HG03108 (cell line): Measurements from ENCODE around the gene CDC6.
A peak's percentile ranks its signal among the peaks of the same experiment; 100 is the strongest.

ENCODE experiments used
- ATAC-seq: cut with Tn5 transposase; IDR thresholded peaks from one replicate; pipeline ENCODE4 v1.9.1; 2021; ENCODE audit warnings: moderate library complexity; ENCODE audit not compliant: unreplicated experiment

Gene CDC6

GRCh38 chr17:40322358-40323315 is 35.0 kb downstream of the CDC6 start:
- peak; percentile 29 for ATAC-seq

- no peak for ATAC-seq
These were observed 36.0 kb downstream of the CDC6 start for GRCh38 chr17:40323391-40324381.

GRCh38 chr17:40325156-40326013 is 37.7 kb downstream of the CDC6 start:
- no peak for ATAC-seq

DNA sequence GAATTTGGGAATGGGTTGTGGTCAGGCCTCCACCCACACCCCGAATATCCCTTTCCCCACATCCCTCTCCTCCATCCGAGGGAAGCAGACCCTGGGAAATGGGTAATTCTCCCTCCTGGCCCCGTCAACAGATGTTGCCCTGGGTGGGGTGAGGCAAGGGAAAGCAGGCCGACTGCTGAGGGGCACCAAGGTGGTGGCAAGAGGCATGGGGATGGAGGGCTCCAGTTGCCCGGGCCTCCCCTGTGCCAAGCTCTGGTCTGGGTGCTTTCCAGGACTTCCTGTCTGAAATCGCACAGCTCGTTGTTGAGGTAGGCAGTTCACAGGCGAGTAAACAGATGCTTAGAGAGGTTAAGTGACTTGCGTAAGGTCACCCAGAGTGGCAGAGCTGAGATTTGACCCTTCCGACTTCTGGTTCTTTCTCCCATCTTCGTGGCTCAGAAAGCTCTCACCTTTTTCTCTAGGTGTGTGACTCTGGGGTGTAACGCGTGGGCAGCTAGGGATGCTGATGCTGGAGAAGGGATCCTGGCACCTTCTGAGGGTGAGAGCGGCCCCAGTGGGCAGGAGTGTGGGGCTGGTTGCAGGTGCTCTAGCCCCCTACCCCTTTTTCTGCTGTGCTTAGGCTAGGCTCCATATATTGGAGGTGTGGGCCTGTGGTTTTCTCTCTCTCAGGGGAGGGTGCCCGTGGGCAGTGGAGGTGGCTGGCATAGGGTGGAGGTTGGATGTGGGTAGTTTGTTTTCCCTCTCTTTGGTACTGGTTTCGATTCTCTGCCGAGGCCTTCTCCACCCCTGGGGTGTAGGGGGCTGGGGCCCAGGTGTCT is 38.5 kb downstream of the CDC6 start:
- no peak for ATAC-seq

DNA sequence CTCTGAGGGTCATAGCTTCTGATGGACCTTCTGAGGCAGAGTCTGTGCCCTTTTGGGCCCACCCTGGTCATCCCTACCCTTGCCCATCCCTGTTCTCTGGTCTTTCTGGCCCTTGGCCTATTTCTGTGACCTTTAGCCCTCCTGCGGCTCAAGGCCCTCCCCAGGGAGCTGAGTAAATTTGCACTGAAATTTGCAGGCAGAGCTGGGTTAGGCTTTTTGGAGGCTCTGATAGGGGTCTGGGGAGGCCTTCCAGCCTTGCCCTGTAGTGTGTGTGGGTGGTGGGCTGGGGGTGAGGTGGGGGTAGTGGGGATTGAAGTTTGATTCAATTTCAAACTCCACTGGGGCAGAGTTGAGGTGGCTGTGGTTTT is 39.1 kb downstream of the CDC6 start:
- no peak for ATAC-seq

- ATAC-seq, result no peak
These were observed 39.6 kb downstream of the CDC6 start for GRCh38 chr17:40327244-40327729.

DNA sequence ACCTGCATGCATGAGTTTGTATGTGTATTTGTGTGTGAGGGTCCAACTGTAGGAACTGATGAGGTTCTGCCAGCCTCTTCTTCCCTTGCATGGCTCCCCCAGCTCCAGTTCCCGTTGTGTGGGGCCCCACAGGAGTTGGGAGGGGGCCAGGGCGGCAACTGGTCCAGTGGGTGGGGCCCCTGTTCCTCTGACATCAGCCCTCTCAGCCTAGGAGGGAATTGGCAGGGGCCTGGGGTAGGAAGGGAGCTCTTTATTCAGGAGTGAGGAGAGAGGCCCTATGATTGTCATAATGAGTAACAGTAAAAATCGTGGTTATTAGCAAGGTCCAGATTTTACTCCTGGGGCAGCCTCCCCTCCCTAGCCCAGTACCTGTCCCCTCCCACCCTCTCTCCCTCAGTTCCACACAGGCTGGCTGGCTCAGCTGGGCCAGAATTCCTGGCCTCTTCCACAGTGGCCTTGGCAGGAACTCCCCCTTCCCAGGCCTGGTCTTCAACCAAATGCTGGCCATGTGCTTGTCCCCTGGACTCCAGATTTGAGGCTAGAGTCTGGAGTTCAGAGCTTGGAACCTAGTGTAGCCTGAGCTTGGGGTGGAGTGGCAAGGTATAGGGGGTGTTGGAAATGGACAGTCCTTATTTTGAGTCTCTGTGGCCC is 40.2 kb downstream of the CDC6 start:
- ATAC-seq, result no peak

DNA sequence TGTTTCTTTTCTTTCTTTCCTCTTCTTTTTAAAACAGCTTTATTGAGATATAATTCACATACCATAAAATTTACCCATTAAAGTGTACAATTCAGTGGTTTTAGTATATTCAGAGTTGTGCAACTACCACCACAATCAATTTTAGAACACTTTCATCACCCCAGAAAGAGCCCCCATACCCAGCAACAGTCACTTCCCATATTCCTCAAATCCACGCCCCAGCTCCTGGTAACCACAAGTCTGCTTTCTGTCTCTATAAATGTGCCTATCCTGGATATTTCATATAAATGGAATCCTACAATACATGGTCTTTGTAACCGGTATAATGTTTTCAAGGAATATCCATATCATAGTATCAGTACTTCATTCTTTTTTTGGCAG is 40.7 kb downstream of the CDC6 start:
- no peak for ATAC-seq

DNA sequence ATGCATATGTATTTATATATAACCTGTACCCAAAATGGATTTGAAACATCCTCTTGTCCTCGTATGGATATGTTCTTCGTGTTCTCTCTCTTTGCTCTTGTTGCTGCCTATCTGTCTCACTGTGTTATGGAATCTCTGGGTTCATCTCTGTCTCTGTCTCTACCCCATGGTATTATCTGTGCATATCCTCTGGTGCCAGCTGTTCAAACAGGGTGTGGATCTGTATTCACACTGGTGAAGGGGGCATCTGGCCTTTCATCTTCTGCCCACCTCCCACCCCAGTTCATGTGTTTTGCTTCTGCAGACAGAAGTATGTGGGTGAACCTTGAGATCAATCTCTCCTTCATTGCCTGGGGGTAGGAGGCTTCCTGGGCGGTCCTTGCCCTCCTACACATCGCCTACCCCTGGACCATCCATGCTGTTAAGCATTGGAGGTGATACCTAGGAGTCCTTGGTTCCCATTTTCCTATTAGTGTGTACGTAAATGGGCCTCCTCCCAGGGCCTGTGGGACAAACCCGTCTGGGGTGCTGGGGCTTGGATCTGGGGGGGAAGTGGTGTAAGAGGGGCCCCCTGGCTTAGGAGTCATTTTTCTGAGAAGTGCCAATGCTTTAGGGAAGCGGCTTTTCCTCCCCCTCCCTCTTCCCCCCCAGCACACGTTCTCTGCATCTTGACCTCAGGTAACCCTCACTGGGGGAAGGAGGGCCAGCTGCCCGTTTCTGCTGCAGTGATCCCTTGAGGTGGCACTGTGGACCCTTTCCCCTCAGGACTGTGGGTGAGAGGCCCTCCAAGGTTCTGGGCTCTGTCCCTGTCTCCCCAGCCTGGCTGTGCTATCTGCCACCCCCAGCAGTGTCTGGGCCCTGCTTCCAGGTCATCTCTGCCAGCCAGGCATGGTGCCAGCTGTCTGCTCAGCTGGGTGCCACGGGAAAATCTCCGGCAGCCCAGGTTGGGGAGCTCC is 42.4 kb downstream of the CDC6 start:
- no peak for ATAC-seq

- no peak for ATAC-seq
These were observed 43.3 kb downstream of the CDC6 start for GRCh38 chr17:40330850-40331470.

- ATAC-seq, result no peak
These were observed 44.3 kb downstream of the CDC6 start for GRCh38 chr17:40331743-40332641.

- no peak for ATAC-seq
These were observed 46.2 kb downstream of the CDC6 start for GRCh38 chr17:40333781-40334448.

GRCh38 chr17:40335620-40336019 is 47.9 kb downstream of the CDC6 start:
- ATAC-seq, result no peak

- no peak for ATAC-seq
These were observed 49.7 kb downstream of the CDC6 start for GRCh38 chr17:40337351-40337750.

GRCh38 chr17:40338058-40338457 is 50.4 kb downstream of the CDC6 start:
- no peak for ATAC-seq
